ENCODE data around the gene SULF2.
"Not testable (repeated sequence)": the region's sequence is repeated elsewhere in the genome, so short reads cannot be mapped to it uniquely, and the experiment has no call there.

Gene SULF2

GRCh38 chr20:47804224-47804825 lies 19.0 kb upstream of the SULF2 start:
- not testable (repeated sequence) for FAIRE-seq

- no peak for FAIRE-seq
Observed at GRCh38 chr20:47802975-47803374, 17.7 kb upstream of the SULF2 start.

- no peak for FAIRE-seq
Observed at GRCh38 chr20:47802226-47802920, 17.1 kb upstream of the SULF2 start.

- FAIRE-seq: no peak
Observed at GRCh38 chr20:47801759-47802158, 16.5 kb upstream of the SULF2 start.

- no peak for FAIRE-seq
Observed at GRCh38 chr20:47801079-47801478, 15.8 kb upstream of the SULF2 start.

- FAIRE-seq: no peak
Observed at GRCh38 chr20:47800623-47801022, 15.3 kb upstream of the SULF2 start.

GRCh38 chr20:47799116-47799715 lies 13.9 kb upstream of the SULF2 start:
- no peak for FAIRE-seq

- FAIRE-seq: no peak
Observed at GRCh38 chr20:47796971-47797370, 11.7 kb upstream of the SULF2 start.

GRCh38 chr20:47795214-47795907 lies 10.1 kb upstream of the SULF2 start:
- no peak for FAIRE-seq

- not testable (repeated sequence) for FAIRE-seq
Observed at GRCh38 chr20:47794264-47794663, 9.0 kb upstream of the SULF2 start.

GRCh38 chr20:47792021-47792618 lies 6.8 kb upstream of the SULF2 start:
- FAIRE-seq: peak; percentile 75

- no peak for FAIRE-seq
Observed at GRCh38 chr20:47791084-47791599, 5.9 kb upstream of the SULF2 start.

- FAIRE-seq: no peak
Observed at GRCh38 chr20:47790580-47790965, 5.3 kb upstream of the SULF2 start.

- FAIRE-seq: peak; percentile 37
Observed at GRCh38 chr20:47789764-47790579, 4.7 kb upstream of the SULF2 start.

GRCh38 chr20:47789081-47789763 lies 3.9 kb upstream of the SULF2 start:
- peak; percentile 95 for FAIRE-seq

GRCh38 chr20:47788741-47789080 lies 3.4 kb upstream of the SULF2 start:
- no peak for FAIRE-seq

- no peak for FAIRE-seq
Observed at GRCh38 chr20:47786765-47787107, 1.5 kb upstream of the SULF2 start.

GRCh38 chr20:47785854-47786764 lies 828 bp upstream of the SULF2 start:
- FAIRE-seq: peak; percentile 68

GRCh38 chr20:47784599-47785310 lies 526 bp downstream of the SULF2 start:
- no peak for FAIRE-seq
